ENCODE data around the gene C14orf132. TPM values are rescaled to one million over a fixed set of nuclear protein-coding genes. Genes with fewer than 3 reads are reported as not detected.

Gene C14orf132
- total and polyA plus RNA-seq, 9 donors = 3.9 to 20.3 (median 7.7) TPM

- Histone ChIP-seq H3K27ac (no peak overlapping the region), H3K9me3 (no peaks in the 10 kb centered on the region), H3K27me3 (no peaks in the 10 kb centered on the region), H3K4me3 (no peak overlapping the region), H3K36me3 (no peaks in the 10 kb centered on the region), H3K4me1 (ENCODE audit: insufficient read depth) (peaks cover 3% of the 10 kb centered on the region)
- 63 to 70% (median 68%) methylated on average over 4 of the region's 4 CpGs for WGBS, 3 donors
- intact Hi-C loops (cut with DNase I) = no loop called here
- no peak for DNase-seq
- TF ChIP-seq EP300 (IDR thresholded peaks at IDR 0.05) (no peak), POLR2A (IDR thresholded peaks at IDR 0.05) (no peak), CTCF (IDR thresholded peaks at IDR 0.05) (no peak)
These were observed 3.2 kb downstream of the C14orf132 start for GRCh38 chr14:96042248-96042930.

- Histone ChIP-seq H3K27me3 (no peaks in the 10 kb centered on the region), H3K4me1 (ENCODE audit: insufficient read depth) (no peaks in the 10 kb centered on the region), H3K36me3 (no peaks in the 10 kb centered on the region), H3K27ac (no peak overlapping the region), H3K4me3 (no peak overlapping the region), H3K9me3 (no peaks in the 10 kb centered on the region)
- WGBS, 3 donors = 83 to 94% (median 86%) methylated on average over 2 of the region's 2 CpGs
- intact Hi-C loops (cut with DNase I) = no loop called here
- DNase-seq = no peak
- TF ChIP-seq CTCF (IDR thresholded peaks at IDR 0.05) (no peak), EP300 (IDR thresholded peaks at IDR 0.05) (no peak), POLR2A (IDR thresholded peaks at IDR 0.05) (no peak)
These were observed 7.5 kb downstream of the C14orf132 start for GRCh38 chr14:96046630-96047029.

- no peak for TF ChIP-seq CTCF (IDR thresholded peaks at IDR 0.05)
- no peak for TF ChIP-seq POLR2A (IDR thresholded peaks at IDR 0.05)
- TF ChIP-seq EP300 (IDR thresholded peaks at IDR 0.05) = no peak
- Histone ChIP-seq H3K27ac (no peak overlapping the region), H3K27me3 (no peaks in the 10 kb centered on the region), H3K9me3 (no peaks in the 10 kb centered on the region), H3K4me1 (ENCODE audit: insufficient read depth) (no peaks in the 10 kb centered on the region), H3K4me3 (no peak overlapping the region), H3K36me3 (no peaks in the 10 kb centered on the region)
- intact Hi-C loops (cut with DNase I) = no loop called here
- DNase-seq = no peak
These were observed 7.9 kb downstream of the C14orf132 start for GRCh38 chr14:96047101-96047500.

GRCh38 chr14:96049932-96050331 is 10.8 kb downstream of the C14orf132 start:
- no peaks in the 10 kb centered on the region for H3K27me3 ChIP-seq
- H3K9me3 ChIP-seq = no peaks in the 10 kb centered on the region
- no peaks in the 10 kb centered on the region for H3K4me1 ChIP-seq (ENCODE audit: insufficient read depth)
- intact Hi-C loops (cut with DNase I) = no loop called here
- H3K36me3 ChIP-seq = no peaks in the 10 kb centered on the region
- TF ChIP-seq EP300 (IDR thresholded peaks at IDR 0.05) (no peak), POLR2A (IDR thresholded peaks at IDR 0.05) (no peak), CTCF (IDR thresholded peaks at IDR 0.05) (no peak)
- no peak overlapping the region for H3K4me3 ChIP-seq
- no peak for DNase-seq
- H3K27ac ChIP-seq = no peak overlapping the region
